ENCODE results near the gene PPDPF.

DNA sequence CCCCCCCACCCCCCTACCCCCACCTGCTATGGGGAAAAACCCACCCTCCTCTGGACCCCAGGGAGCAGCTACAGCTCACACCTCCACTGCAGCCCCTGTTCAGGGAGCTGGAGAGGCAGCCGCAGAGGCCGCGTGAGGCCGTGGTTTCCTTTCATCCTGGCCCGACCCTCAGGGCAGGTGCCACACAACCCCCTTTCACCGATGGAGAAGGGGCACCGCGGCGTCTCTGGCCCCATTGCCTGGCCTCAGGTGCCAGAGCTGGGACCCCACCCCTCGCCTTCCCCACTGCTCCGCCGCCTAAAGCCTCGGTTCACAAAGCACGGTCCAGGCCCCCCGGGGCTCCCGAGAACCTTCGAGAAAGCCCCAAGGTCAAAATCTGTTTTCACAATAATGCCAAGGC lies 36.3 kb upstream of the PPDPF start:
- TF ChIP-seq, protein P1, sequence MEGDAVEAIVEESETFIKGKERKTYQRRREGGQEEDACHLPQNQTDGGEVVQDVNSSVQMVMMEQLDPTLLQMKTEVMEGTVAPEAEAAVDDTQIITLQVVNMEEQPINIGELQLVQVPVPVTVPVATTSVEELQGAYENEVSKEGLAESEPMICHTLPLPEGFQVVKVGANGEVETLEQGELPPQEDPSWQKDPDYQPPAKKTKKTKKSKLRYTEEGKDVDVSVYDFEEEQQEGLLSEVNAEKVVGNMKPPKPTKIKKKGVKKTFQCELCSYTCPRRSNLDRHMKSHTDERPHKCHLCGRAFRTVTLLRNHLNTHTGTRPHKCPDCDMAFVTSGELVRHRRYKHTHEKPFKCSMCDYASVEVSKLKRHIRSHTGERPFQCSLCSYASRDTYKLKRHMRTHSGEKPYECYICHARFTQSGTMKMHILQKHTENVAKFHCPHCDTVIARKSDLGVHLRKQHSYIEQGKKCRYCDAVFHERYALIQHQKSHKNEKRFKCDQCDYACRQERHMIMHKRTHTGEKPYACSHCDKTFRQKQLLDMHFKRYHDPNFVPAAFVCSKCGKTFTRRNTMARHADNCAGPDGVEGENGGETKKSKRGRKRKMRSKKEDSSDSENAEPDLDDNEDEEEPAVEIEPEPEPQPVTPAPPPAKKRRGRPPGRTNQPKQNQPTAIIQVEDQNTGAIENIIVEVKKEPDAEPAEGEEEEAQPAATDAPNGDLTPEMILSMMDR (IDR thresholded peaks at IDR 0.05) = no peak
- TF ChIP-seq EZH2 (IDR thresholded peaks at IDR 0.05; ENCODE audit: borderline replicate concordance, insufficient read depth, low read depth, low read length, poor library complexity, severe bottlenecking) = no peak

Data from B cell (primary cell).